Stimulated activated CD4-positive, alpha-beta T cell treated with anti-CD3 and anti-CD28 coated beads, Interleukin-4, amount 100 ng/mL, for 48 hours (primary cell): ENCODE measurements around the gene EBP.
"Not testable (repeated sequence)": the region's sequence is repeated elsewhere in the genome, so short reads cannot be mapped to it uniquely, and the experiment has no call there.

Experiments used
- DNase-seq, 2 donors: peaks; one replicate each; pipeline ENCODE4 v3.0.0-alpha.2; 2020; ENCODE audit warnings: low read depth in 2 of 2

The EBP gene

GRCh38 chrX:48493890-48494364, 27.7 kb upstream of the EBP start:
- no peak for DNase-seq

DNA sequence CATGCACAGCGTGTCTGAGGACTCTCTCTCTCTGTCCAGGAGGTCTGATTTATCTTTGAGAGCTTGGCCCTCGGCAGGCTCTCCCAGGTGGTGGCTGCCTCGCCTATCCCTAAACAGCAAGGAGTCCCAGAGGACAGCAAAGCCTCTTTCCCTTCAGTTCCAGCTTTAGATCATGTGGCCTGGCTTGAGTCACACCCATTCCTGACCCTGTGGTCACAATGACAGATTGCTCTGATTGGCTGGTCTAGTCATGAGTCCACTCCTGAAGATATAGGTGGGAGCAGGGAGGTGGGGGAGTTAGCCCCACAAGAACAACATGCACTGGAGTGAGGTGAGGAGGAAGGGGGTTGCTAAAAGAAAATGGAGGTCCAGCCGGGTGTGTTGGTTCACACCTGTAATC, 24.9 kb upstream of the EBP start:
- DNase-seq: no peak

DNA sequence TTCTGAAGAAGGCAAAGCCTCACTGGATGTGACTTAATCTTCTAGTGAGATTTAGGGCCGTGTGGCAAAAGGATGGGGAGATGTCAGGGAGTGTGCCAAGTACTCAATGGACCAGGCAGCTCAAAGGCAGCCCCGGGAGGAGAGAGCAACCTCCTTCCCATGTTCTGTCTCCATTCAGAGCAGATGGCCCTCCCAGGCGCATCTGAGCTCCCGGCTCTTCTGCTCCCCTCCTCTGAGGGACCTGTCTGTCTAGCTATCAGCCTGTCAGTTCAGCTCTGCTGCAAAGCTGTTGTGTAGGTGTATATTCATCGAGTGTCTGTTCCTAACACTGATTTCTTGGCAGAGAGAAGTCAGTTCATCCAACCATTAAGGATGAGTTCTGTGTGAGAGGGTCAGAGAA, 23.7 kb upstream of the EBP start:
- no peak for DNase-seq

GRCh38 chrX:48498374-48498809, 23.2 kb upstream of the EBP start:
- no peak for DNase-seq

DNA sequence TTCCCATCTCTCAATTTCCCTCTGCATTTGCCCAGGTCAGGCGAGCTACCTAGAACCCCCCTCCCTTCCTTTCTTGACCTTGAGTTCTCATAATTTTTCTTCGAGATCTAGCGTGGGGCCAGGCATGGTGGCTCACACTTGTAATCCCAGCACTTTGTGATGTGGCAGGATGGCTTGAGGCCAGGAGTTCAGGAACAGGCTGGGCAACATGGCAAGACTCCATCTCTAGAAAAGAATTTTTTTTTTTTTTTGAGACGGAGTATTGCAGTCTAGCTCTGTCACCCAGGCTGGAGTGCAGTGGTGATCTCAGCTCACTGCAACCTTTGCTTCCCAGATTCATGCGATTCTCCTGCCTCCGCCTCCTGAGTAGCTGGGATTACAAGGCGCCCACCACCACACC, 17.3 kb upstream of the EBP start:
- DNase-seq: no peak

DNA sequence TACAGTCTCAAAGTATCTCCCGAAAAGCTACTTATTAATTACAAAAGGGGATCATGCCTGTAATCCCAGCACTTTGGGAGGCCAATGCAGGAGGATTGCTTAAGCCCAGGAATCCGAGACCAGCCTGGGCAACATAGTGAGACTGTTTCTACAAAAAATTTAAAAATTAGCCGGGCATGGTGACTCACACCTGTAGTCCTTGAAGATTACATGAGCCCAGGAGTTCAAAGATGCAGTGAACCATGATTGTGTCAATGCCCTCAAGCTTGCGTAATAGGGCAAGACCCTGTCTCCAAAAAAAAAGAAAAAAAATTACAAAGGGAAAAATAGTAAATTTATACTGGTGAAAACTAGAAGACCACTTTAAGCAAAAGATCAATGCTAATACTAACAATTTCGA, 16.1 kb upstream of the EBP start:
- no peak for DNase-seq

DNA sequence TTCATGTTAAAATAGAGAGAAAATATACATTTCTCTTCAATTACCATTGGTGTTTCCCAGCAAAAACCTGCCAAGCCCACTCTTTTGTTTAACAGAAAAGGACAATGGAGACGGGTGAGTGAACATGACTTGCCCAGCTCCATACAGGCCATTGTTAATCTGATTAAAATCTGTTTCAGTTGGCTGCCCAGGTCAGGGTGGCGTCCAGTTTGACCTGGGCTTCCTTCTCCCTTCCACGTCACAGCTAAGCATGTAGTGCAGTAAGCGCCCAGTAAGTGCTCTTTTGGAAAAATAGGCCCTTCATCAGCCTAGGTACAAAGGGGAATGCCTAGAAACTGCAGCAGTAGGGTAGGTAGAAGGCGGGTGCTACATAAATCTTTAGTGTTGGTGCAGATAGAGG, 14.4 kb upstream of the EBP start:
- DNase-seq: no peak

DNA sequence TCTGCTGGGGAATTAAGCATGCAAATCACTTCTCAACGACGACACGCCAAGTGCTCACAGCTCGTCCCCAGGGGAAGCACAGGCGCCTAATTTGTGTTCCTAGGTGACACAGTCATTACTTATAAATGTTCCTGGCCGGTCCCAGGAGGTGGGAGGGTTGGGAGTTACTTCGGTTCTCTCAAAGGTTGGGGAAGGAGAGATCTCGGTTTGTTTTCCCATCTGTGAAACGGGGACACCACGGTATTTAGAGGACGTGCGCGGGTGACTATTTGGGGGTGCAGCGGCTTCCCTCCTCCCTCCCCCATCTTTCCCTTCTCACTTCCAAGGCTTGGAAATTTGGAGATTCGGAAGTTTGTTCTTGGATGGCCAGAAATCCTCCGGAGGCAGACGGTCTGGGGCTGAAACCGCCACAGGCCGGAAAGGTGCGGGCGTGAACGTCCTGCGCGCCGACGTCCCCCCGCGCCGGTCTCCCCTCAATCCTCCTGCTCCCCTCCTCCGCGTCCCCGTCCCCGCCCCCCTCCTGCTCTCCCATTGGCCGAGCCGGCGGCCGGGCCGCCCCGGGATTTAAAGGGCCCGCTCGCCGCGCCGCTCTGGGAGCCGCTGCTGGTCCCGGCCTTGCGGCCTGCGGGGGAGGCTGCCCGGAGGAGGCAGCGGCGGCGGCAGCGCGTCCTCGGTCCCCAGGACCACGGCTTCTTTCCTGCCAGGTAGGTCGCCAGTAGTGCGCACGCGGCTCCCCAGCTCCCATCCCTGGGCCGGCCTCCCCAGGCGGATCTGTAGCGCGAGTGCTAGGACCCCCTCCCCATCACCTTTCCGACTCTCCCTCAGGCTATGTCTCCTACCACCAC, 13.0 kb upstream of the EBP start, which contains the start of gene PORCN:
Gene PORCN, plus strand, starts transcription at position 593 of the 845 bp plus-strand sequence. CDS start 829 bp downstream, outside the sequence.
- DNase-seq: peak; percentile 68 to 76

- no peak for DNase-seq
Measured at GRCh38 chrX:48509245-48509590, 12.4 kb upstream of the EBP start.

GRCh38 chrX:48509619-48510018, 12.0 kb upstream of the EBP start:
- no peak for DNase-seq

GRCh38 chrX:48511560-48511959, 10.0 kb upstream of the EBP start:
- no peak for DNase-seq

DNA sequence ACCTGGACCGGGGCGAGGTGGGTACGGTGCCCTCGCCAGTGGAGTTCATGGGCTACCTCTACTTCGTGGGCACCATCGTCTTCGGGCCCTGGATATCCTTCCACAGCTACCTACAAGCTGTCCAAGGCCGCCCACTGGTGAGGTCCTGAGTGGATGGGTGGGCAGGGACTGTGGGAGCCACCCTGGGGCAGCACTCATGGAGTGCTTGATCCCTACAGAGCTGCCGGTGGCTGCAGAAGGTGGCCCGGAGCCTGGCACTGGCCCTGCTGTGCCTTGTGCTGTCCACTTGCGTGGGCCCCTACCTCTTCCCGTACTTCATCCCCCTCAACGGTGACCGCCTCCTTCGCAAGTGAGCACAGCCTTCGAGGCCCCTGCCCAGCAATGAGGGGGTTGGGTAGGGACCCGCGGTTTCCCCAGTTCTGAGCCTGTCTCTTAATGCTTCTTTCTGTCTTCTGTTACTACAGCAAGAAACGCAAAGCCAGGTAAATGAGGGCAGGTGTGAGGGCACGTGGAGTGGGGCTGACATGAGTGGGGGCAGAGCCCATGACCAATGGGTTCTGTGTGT, 9.2 kb upstream of the EBP start:
- DNase-seq: no peak

DNA sequence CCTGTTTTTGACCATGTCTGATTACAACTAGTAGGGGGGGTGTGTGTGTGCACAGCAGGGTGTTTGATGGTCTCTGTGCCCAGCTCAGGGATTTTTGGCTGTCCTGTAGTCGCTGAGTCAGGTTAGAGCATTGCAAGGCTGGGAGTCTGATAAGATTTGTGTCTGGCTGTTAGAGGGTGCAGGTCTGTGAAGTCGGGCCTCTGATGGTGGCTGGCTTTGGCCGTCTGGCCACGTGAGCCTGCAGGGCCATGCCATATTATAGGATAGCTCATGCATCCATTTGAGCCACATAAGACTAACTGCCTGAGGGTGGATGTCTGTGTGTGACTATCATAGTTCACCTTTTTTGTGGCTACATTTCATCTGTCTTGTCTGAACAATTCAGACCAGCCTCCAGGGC, 7.9 kb upstream of the EBP start:
- no peak for DNase-seq

- no peak for DNase-seq
Measured at GRCh38 chrX:48514126-48514806, 7.3 kb upstream of the EBP start.

GRCh38 chrX:48514868-48515460, 6.6 kb upstream of the EBP start:
- DNase-seq: no peak

- no peak for DNase-seq
Measured at GRCh38 chrX:48515842-48516241, 5.8 kb upstream of the EBP start.

DNA sequence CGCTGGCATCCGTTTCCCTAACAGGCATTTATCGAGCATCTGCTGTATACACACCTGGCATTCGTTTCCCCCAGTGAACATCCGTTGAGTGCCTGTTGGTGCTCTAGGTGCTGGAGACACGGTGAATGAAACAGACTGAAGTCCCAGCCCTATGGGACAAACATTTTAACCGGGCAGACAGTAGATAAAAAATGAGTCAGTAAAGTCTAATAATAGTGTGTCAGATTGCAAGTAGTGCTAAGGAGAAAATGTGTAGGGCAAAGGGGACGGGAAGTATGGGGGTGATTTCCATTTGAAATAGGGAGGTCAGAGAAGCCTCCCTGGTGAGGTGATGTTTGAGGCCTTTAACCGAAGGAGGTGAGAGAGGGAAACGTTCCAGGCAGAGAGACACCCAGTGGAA, 5.3 kb upstream of the EBP start:
- DNase-seq: no peak

- DNase-seq: no peak
Measured at GRCh38 chrX:48516987-48517386, 4.6 kb upstream of the EBP start.

DNA sequence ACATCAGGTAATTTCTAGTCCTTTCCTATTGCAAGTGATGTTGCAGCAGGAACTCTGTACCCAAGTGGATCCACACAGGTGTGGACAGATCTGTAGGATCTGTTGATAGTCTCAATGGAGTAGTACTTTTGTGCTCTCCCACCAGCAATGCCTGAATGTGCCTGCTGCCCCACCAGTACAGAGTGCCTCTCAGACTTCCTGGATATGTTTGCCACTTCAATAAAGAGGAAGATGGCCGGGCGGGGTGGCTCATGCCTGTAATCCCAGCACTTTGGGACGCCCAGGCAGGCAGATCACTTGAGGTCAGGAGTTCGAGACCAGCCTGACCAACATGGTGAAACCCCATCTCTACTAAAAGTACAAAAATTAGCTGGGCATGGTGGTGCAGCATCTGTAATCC, 2.1 kb upstream of the EBP start:
- not testable (repeated sequence) for DNase-seq

GRCh38 chrX:48520455-48520854, 1.2 kb upstream of the EBP start:
- DNase-seq: no peak

DNA sequence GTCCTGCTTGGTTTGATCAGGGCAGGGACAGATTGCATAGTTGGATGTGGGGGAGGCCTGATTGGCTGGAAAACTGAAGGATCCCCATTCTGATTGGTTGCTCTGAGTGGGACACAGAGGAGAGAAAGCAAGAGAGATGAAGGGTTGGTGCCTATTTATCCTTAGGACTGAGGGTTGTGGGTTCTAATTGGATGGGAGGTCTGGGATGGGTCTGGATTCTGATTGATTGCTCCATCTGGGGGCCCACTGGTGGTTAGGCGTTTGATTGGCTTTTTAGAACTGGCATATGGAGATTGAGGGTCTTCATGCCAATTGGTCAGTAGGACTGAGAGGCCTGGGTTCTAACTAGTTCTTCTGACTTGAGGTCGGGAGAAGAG, 644 bp upstream of the EBP start:
- no peak for DNase-seq

GRCh38 chrX:48522291-48522690, 683 bp downstream of the EBP start:
- DNase-seq: no peak

DNA sequence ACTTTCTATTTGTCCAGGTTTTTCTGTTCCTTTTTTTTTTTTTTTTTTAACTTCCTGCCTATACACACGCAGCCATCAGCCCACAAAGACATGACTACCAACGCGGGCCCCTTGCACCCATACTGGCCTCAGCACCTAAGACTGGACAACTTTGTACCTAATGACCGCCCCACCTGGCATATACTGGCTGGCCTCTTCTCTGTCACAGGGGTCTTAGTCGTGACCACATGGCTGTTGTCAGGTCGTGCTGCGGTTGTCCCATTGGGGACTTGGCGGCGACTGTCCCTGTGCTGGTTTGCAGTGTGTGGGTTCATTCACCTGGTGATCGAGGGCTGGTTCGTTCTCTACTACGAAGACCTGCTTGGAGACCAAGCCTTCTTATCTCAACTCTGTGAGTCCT, 2.1 kb downstream of the EBP start:
- DNase-seq: no peak
